ENCODE data around the gene EPG5. TPM values are rescaled to one million over a fixed set of nuclear protein-coding genes. Genes with fewer than 3 reads are reported as not detected.

EPG5 gene
- total and polyA plus RNA-seq, 9 of the 15 experiments (the other 6 are each of a cell fraction or from before 2014, with no cell fraction given): 1.3 to 10.7 (median 5.2) TPM

GRCh38 chr18:45859334-45859733, 107.8 kb downstream of the EPG5 start (continued):
- TF ChIP-seq, protein P1, sequence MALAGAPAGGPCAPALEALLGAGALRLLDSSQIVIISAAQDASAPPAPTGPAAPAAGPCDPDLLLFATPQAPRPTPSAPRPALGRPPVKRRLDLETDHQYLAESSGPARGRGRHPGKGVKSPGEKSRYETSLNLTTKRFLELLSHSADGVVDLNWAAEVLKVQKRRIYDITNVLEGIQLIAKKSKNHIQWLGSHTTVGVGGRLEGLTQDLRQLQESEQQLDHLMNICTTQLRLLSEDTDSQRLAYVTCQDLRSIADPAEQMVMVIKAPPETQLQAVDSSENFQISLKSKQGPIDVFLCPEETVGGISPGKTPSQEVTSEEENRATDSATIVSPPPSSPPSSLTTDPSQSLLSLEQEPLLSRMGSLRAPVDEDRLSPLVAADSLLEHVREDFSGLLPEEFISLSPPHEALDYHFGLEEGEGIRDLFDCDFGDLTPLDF (CRISPR knock-in tag; IDR thresholded peaks at IDR 0.05): no peak
- TF ChIP-seq ZBTB7A (IDR thresholded peaks at IDR 0.05; ENCODE audit: borderline replicate concordance, control insufficient read depth, low read depth, low read length) (no peak), SRSF1 (IDR thresholded peaks at IDR 0.05; ENCODE audit: low read depth, low read length) (no peak), ZNF75A (CRISPR knock-in tag; IDR thresholded peaks at IDR 0.05) (no peak), MAFF (IDR thresholded peaks at IDR 0.05; ENCODE audit: low read length) (0 out of 2 replicates have a peak, but pooled peaks have one; percentile 32), NR2C2 (CRISPR knock-in tag; IDR thresholded peaks at IDR 0.05) (no peak), NR2C2 (tag; IDR thresholded peaks at IDR 0.05) (no peak), BACH1 (tag; IDR thresholded peaks at IDR 0.05) (no peak), ETV5 (CRISPR knock-in tag; IDR thresholded peaks at IDR 0.05; ENCODE audit: low read depth) (no peak), NELFE (IDR thresholded peaks at IDR 0.05; ENCODE audit: insufficient read depth, insufficient read length) (no peak), ZNF408 (CRISPR knock-in tag; IDR thresholded peaks at IDR 0.05; ENCODE audit: low read depth) (no peak), ZNF232 (CRISPR knock-in tag; IDR thresholded peaks at IDR 0.05) (no peak), ZNF316 (IDR thresholded peaks at IDR 0.05) (peak; percentile 17; the same call in 1 of the 2 replicates), IRF9 (tag; IDR thresholded peaks at IDR 0.05) (no peak), CBX1 (IDR thresholded peaks at IDR 0.05; ENCODE audit: low read depth) (no peak), MECOM (CRISPR knock-in tag; IDR thresholded peaks at IDR 0.05) (no peak), HMGN3 (IDR thresholded peaks at IDR 0.05; ENCODE audit: borderline replicate concordance, extremely low read depth, insufficient read length, low read depth, low read length) (no peak), JUND (IDR thresholded peaks at IDR 0.05; ENCODE audit: borderline replicate concordance, low read depth, low read length) (no peak), JUND (tag; IDR thresholded peaks at IDR 0.05; ENCODE audit: borderline replicate concordance, low read depth, low read length) (no peak)
- TF ChIP-seq, protein P2, sequence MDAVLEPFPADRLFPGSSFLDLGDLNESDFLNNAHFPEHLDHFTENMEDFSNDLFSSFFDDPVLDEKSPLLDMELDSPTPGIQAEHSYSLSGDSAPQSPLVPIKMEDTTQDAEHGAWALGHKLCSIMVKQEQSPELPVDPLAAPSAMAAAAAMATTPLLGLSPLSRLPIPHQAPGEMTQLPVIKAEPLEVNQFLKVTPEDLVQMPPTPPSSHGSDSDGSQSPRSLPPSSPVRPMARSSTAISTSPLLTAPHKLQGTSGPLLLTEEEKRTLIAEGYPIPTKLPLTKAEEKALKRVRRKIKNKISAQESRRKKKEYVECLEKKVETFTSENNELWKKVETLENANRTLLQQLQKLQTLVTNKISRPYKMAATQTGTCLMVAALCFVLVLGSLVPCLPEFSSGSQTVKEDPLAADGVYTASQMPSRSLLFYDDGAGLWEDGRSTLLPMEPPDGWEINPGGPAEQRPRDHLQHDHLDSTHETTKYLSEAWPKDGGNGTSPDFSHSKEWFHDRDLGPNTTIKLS (IDR thresholded peaks at IDR 0.05; ENCODE audit: borderline replicate concordance, low read depth): no peak
